K562 (cell line): ENCODE data around the gene MYOZ2. TPM values are rescaled to one million over a fixed set of nuclear protein-coding genes. Genes with fewer than 3 reads are reported as not detected.

Experiments used
- ATAC-seq: fragments of 200-7000 bp; cut with Tn5 transposase; 3 replicates; pipeline ENCODE4 v1.9.1; 2020; ENCODE audit warnings: moderate library complexity
- BruUV-seq: library from RNA; stranded (reverse); fragments of 400-500 nt; replicated peaks from 2 replicates; lab custom pipeline; 2021; lab: Mats Ljungman, UMichigan
- CTCF ChIA-PET: fragments of 300-600 bp; formaldehyde crosslinking; extraction: SDS; loops from one replicate; lab custom pipeline; 2021; ENCODE audit warnings: low intra/inter-chr PET ratio; lab: Yijun Ruan, JAX
- POLR2A ChIA-PET: fragments of 300-600, 350-650 bp; sonication (Branson Sonifier 250); formaldehyde crosslinking; extraction: SDS; loops from one replicate; lab custom pipeline; 2021; ENCODE audit warnings: antibody characterized with exemption, inconsistent platforms; lab: Yijun Ruan, JAX
- DNase-seq, 4 experiments: peaks; one replicate each; pipeline versions ENCODE4 v3.0.0 to v3.0.0-alpha.2; 2011 to 2018; ENCODE audit warnings: low spot score in 3 of 4, mixed read lengths in 3 of 4; ENCODE audit errors: extremely low read depth in 1 of 4
- FAIRE-seq: peaks from 2 replicates; lab custom pipeline; 2011; peaks lifted over from hg19 to GRCh38; lab: Jason Lieb, UNC
- H2AFZ ChIP-seq: 2 replicates; pipeline ENCODE4 v1.6.0; 2011; ENCODE audit warnings: low read depth, low read length, control low read depth, inconsistent platforms
- H3K27ac ChIP-seq: fragments of 200-600 bp; 3 replicates; pipeline ENCODE4 v1.8.0; 2011; ENCODE audit warnings: low read depth, mild to moderate bottlenecking, control low read depth, inconsistent platforms, low read length, moderate library complexity, mixed read lengths; ENCODE audit errors: extremely low read depth
- H3K27me3 ChIP-seq, 2 experiments: fragments of 300-600 bp in 1 of 2; 2 replicates in 1 of 2; 3 replicates in 1 of 2; pipeline versions ENCODE4 v1.6.0 to v1.8.0; 2011; ENCODE audit warnings: inconsistent platforms in 2 of 2, low read length in 2 of 2, mild to moderate bottlenecking in 1 of 2, mixed read lengths in 1 of 2, moderate library complexity in 1 of 2; ENCODE audit not compliant: control insufficient read depth in 2 of 2, insufficient read depth in 2 of 2
- H3K36me3 ChIP-seq: fragments of 300-600 bp; 3 replicates; pipeline ENCODE4 v1.8.0; 2011; ENCODE audit warnings: mild to moderate bottlenecking, low read length, inconsistent platforms; ENCODE audit not compliant: control insufficient read depth, insufficient read depth
- H3K4me1 ChIP-seq, 2 experiments: fragments of 200-600 bp in 1 of 2; replicated peaks in 1 of 2; 2 replicates in 1 of 2; 3 replicates in 1 of 2; pipeline versions ENCODE4 v1.5.1 to v1.8.0; 2011; ENCODE audit warnings: inconsistent platforms in 2 of 2, low read length in 2 of 2, mild to moderate bottlenecking in 1 of 2, mixed read lengths in 1 of 2, moderate library complexity in 1 of 2; ENCODE audit not compliant: control insufficient read depth in 2 of 2, insufficient read depth in 2 of 2
- H3K4me2 ChIP-seq: 2 replicates; pipeline ENCODE4 v1.6.1; 2011; ENCODE audit warnings: low read length, control low read depth, inconsistent platforms, mixed read lengths; ENCODE audit not compliant: insufficient read depth
- H3K4me3 ChIP-seq: fragments of 200-600 bp; sonication (generic), shearing (Covaris generic); 2 replicates; pipeline ENCODE4 v1.5.1; 2016; ENCODE audit warnings: control low read depth, inconsistent platforms
- H3K79me2 ChIP-seq: fragments of 200-600 bp; 3 replicates; pipeline ENCODE4 v1.8.0; 2011; ENCODE audit warnings: low read length, inconsistent platforms; ENCODE audit not compliant: control insufficient read depth, insufficient read depth
- H3K9ac ChIP-seq, 2 experiments: 2 replicates each; pipeline versions ENCODE4 v1.6.0 to v1.6.1; 2011; ENCODE audit warnings: low read depth in 2 of 2, low read length in 2 of 2, control low read depth in 1 of 2, inconsistent platforms in 1 of 2, mild to moderate bottlenecking in 1 of 2, mixed read lengths in 1 of 2; ENCODE audit not compliant: insufficient read depth in 1 of 2
- H3K9me1 ChIP-seq: one replicate; pipeline ENCODE4 v1.6.0; 2011; ENCODE audit warnings: inconsistent platforms, mild to moderate bottlenecking, low read length, moderate library complexity; ENCODE audit not compliant: control insufficient read depth, insufficient read depth
- H3K9me3 ChIP-seq: replicated peaks from 2 replicates; pipeline ENCODE4 v1.5.1; 2011; ENCODE audit warnings: low read depth, low read length, inconsistent platforms; ENCODE audit not compliant: control insufficient read depth, insufficient read depth
- H4K20me1 ChIP-seq: replicated peaks from 2 replicates; pipeline ENCODE4 v1.6.1; 2011; ENCODE audit warnings: low read length, inconsistent platforms, mixed read lengths; ENCODE audit not compliant: control insufficient read depth, insufficient read depth
- EP300 ChIP-seq: IDR thresholded peaks from 2 replicates; pipeline ENCODE4 v1.6.1; 2012; ENCODE audit warnings: low read length, improper control_type of control experiment
- GABPA ChIP-seq: fragments of 200-800 bp; sonication (Bioruptor generic); conservative IDR thresholded peaks from 2 replicates; pipeline ENCODE4 v1.6.1; 2016; ENCODE audit warnings: low read depth, missing genetic modification characterization, missing compliant biosample characterization
- MYBL2 ChIP-seq, 2 experiments: fragments of 450-650 bp in 1 of 2; sonication (generic) in 1 of 2; formaldehyde crosslinking in 1 of 2; IDR thresholded peaks; 2 replicates each; pipeline versions ENCODE4 v1.6.1 to v1.8.1; 2017 to 2022; ENCODE audit warnings: borderline replicate concordance in 1 of 2, inconsistent platforms in 1 of 2, low read depth in 1 of 2, mild to moderate bottlenecking in 1 of 2, missing genetic modification reagents in 1 of 2, moderate library complexity in 1 of 2
- OTX1 ChIP-seq: fragments of 450-650 bp; formaldehyde crosslinking; IDR thresholded peaks from 2 replicates; pipeline ENCODE4 v1.4.0; 2022; ENCODE audit warnings: mild to moderate bottlenecking
- SIX5 ChIP-seq, 2 experiments: IDR thresholded peaks; 2 replicates each; pipeline ENCODE4 v1.6.1; 2011; ENCODE audit warnings: low read length in 2 of 2, borderline replicate concordance in 1 of 2, low read depth in 1 of 2, mild to moderate bottlenecking in 1 of 2, moderate library complexity in 1 of 2; ENCODE audit not compliant: insufficient read depth in 1 of 2
- STAT5B ChIP-seq: fragments of 250-450 bp; sonication (Bioruptor Pico); IDR thresholded peaks from 2 replicates; pipeline ENCODE4 v1.8.0; 2021; ENCODE audit warnings: mild to moderate bottlenecking, inconsistent platforms
- WGBS: fragments of 100-300 bp; shearing (Covaris generic); methylation state at CpG from one replicate; pipeline ENCODE4 v1.1.6; 2016; ENCODE audit warnings: low coverage, mixed read lengths; ENCODE audit not compliant: insufficient coverage; ENCODE audit errors: missing lambda C conversion rate; 5-methylcytosine and 5-hydroxymethylcytosine counted together
- in situ Hi-C: fragments of 300-500 bp; cut with MboI; formaldehyde crosslinking; loops from 4 replicates; pipeline ENCODE4 v1.15.0; 2018; ENCODE audit warnings: inconsistent platforms, mixed read lengths
- intact Hi-C: fragments of 100-400 bp; cut with micrococcal nuclease; formaldehyde crosslinking; loops from 2 replicates; pipeline ENCODE4 v1.14.2; 2022
- polyA plus RNA-seq, 8 experiments: library from polyadenylated mRNA; depleted of rRNA in 4 of 8; stranded (reverse) in 5 of 8; unstranded in 3 of 8; fragments of >200 nt; fragmentation: Nextera tagmentation in 2 of 8; fragmentation: Illumina TruSeq in 1 of 8; extraction: Ambion mirVana in 2 of 8; extraction: Trizol in 1 of 8; gene quantifications; 2 replicates each; pipeline versions ENCODE4 v1.2.1 to v1.2.3, GENCODE V29; 2011 to 2014; ENCODE audit warnings: inconsistent platforms in 1 of 8, missing spikeins in 1 of 8
- total RNA-seq, 7 experiments: library from RNA; depleted of rRNA in 6 of 7; stranded (reverse); fragments of >200 nt in 6 of 7; fragmentation: Illumina TruSeq in 2 of 7; extraction: Trizol in 2 of 7; gene quantifications; 2 replicates each; pipeline versions ENCODE4 v1.2.1 to v1.2.3, GENCODE V29; 2011 to 2021; ENCODE audit warnings: low replicate concordance in 1 of 7
- TF ChIP-seq, protein P1 (sequence below): sonication (generic); formaldehyde crosslinking; IDR thresholded peaks from 2 replicates; pipeline ENCODE4 v1.4.0; 2020; ENCODE audit warnings: mild to moderate bottlenecking, missing genetic modification reagents
- TF ChIP-seq, protein P2 (sequence below): sonication (generic); formaldehyde crosslinking; IDR thresholded peaks from 2 replicates; pipeline ENCODE4 v1.8.0; 2023; ENCODE audit warnings: mild to moderate bottlenecking, missing genetic modification reagents
- TF ChIP-seq, protein P3 (sequence below), 2 experiments: fragments of 200-800 bp in 1 of 2; sonication (Bioruptor generic) in 1 of 2; sonication (generic) in 1 of 2; formaldehyde crosslinking in 1 of 2; IDR thresholded peaks in 1 of 2; conservative IDR thresholded peaks in 1 of 2; 2 replicates each; pipeline versions ENCODE4 v1.5.0 to v1.6.1; 2016 to 2020; ENCODE audit warnings: missing compliant biosample characterization in 1 of 2, missing genetic modification characterization in 1 of 2, missing genetic modification reagents in 1 of 2
- TF ChIP-seq, protein P4 (sequence below): fragments of 250-450 bp; sonication (Bioruptor Pico); IDR thresholded peaks from 2 replicates; pipeline ENCODE4 v1.5.0; 2021; ENCODE audit warnings: mild to moderate bottlenecking, moderate library complexity
- TF ChIP-seq, protein P5 (sequence below): fragments of 450-650 bp; formaldehyde crosslinking; IDR thresholded peaks from 2 replicates; pipeline ENCODE4 v1.4.0; 2020; ENCODE audit warnings: mild to moderate bottlenecking

The MYOZ2 gene
- total and polyA plus RNA-seq, 9 of the 15 experiments (the other 6 are each of a cell fraction or from before 2014, with no cell fraction given): not detected

DNA sequence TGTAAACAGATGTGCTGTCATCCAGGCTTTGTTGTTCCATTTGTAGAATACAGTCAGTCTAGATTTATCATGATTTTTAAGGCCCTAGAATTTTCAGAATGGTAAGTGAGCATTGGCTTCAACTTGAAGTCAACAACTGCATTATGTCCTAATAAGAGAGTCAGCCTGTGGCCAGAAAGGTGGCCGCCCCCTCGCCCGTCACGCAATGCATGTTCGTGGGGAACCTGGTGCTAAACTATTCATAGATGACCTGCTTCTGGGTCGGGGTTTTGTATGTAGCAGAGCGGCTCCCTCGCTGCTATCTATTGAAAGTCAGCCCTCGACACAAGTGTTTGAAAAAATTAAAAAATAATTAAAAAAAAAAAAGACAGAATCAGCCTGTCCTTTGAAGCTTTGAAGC is 101.6 kb downstream of the MYOZ2 start:
- H3K27ac ChIP-seq: no peak overlapping the region
- ChIA-PET CTCF (no interaction called here), POLR2A (interaction anchor here (1.0 to 1.8 kb wide), 2 partner anchors 15 to 25 kb away, joined by 3 to 8 read pairs; partner anchors contain the start of gene USP53)
- H3K4me2 ChIP-seq: no peak overlapping the region
- ATAC-seq (no peak), FAIRE-seq (no peak), DNase-seq (no peak)
- H3K27me3 ChIP-seq: no peaks in the 10 kb centered on the region
- no peaks in the 10 kb centered on the region for H3K9me1 ChIP-seq
- H3K9me3 ChIP-seq: no peaks in the 10 kb centered on the region
- intact Hi-C loops: no loop called here
- peaks cover 0 to 9% of the 10 kb centered on the region in 2 experiments; a peak in 2 of 5 replicates for H3K4me1 ChIP-seq
- WGBS: 87% methylated on average over 9 of the region's 9 CpGs
- H4K20me1 ChIP-seq: no peaks in the 10 kb centered on the region
- in situ Hi-C loops: no loop called here
- H3K36me3 ChIP-seq: peaks cover 5% of the 10 kb centered on the region; the same call in 1 of the 3 replicates
- no peak overlapping the region for H3K4me3 ChIP-seq
- H3K9ac ChIP-seq: no peak overlapping the region
- peaks cover 6% of the 10 kb centered on the region; the same call in 2 of the 3 replicates for H3K79me2 ChIP-seq
- BruUV-seq: no TSS peak
- H2AFZ ChIP-seq: no peak overlapping the region
- TF ChIP-seq, protein P1, sequence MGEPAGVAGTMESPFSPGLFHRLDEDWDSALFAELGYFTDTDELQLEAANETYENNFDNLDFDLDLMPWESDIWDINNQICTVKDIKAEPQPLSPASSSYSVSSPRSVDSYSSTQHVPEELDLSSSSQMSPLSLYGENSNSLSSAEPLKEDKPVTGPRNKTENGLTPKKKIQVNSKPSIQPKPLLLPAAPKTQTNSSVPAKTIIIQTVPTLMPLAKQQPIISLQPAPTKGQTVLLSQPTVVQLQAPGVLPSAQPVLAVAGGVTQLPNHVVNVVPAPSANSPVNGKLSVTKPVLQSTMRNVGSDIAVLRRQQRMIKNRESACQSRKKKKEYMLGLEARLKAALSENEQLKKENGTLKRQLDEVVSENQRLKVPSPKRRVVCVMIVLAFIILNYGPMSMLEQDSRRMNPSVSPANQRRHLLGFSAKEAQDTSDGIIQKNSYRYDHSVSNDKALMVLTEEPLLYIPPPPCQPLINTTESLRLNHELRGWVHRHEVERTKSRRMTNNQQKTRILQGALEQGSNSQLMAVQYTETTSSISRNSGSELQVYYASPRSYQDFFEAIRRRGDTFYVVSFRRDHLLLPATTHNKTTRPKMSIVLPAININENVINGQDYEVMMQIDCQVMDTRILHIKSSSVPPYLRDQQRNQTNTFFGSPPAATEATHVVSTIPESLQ (CRISPR knock-in tag): no peak
- TF ChIP-seq GABPA (tag) (no peak), STAT5B (no peak), EP300 (no peak), MYBL2 (IDR thresholded peaks at IDR 0.05; ENCODE audit: low read depth) (no peak), MYBL2 (CRISPR knock-in tag; IDR thresholded peaks at IDR 0.05; ENCODE audit: borderline replicate concordance) (no peak), OTX1 (CRISPR knock-in tag) (no peak), SIX5 (IDR thresholded peaks at IDR 0.05; ENCODE audit: borderline replicate concordance in 1 of 2, insufficient read depth in 1 of 2, low read depth in 1 of 2, low read length in 2 of 2) (no peak)
- TF ChIP-seq, protein P2, sequence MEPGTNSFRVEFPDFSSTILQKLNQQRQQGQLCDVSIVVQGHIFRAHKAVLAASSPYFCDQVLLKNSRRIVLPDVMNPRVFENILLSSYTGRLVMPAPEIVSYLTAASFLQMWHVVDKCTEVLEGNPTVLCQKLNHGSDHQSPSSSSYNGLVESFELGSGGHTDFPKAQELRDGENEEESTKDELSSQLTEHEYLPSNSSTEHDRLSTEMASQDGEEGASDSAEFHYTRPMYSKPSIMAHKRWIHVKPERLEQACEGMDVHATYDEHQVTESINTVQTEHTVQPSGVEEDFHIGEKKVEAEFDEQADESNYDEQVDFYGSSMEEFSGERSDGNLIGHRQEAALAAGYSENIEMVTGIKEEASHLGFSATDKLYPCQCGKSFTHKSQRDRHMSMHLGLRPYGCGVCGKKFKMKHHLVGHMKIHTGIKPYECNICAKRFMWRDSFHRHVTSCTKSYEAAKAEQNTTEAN: no peak
- TF ChIP-seq, protein P3, sequence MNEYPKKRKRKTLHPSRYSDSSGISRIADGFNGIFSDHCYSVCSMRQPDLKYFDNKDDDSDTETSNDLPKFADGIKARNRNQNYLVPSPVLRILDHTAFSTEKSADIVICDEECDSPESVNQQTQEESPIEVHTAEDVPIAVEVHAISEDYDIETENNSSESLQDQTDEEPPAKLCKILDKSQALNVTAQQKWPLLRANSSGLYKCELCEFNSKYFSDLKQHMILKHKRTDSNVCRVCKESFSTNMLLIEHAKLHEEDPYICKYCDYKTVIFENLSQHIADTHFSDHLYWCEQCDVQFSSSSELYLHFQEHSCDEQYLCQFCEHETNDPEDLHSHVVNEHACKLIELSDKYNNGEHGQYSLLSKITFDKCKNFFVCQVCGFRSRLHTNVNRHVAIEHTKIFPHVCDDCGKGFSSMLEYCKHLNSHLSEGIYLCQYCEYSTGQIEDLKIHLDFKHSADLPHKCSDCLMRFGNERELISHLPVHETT (CRISPR knock-in tag; conservative IDR thresholded peaks at IDR 0.05 in 1 of 2, IDR thresholded peaks at IDR 0.05 in 1 of 2): no peak
- TF ChIP-seq, protein P4, sequence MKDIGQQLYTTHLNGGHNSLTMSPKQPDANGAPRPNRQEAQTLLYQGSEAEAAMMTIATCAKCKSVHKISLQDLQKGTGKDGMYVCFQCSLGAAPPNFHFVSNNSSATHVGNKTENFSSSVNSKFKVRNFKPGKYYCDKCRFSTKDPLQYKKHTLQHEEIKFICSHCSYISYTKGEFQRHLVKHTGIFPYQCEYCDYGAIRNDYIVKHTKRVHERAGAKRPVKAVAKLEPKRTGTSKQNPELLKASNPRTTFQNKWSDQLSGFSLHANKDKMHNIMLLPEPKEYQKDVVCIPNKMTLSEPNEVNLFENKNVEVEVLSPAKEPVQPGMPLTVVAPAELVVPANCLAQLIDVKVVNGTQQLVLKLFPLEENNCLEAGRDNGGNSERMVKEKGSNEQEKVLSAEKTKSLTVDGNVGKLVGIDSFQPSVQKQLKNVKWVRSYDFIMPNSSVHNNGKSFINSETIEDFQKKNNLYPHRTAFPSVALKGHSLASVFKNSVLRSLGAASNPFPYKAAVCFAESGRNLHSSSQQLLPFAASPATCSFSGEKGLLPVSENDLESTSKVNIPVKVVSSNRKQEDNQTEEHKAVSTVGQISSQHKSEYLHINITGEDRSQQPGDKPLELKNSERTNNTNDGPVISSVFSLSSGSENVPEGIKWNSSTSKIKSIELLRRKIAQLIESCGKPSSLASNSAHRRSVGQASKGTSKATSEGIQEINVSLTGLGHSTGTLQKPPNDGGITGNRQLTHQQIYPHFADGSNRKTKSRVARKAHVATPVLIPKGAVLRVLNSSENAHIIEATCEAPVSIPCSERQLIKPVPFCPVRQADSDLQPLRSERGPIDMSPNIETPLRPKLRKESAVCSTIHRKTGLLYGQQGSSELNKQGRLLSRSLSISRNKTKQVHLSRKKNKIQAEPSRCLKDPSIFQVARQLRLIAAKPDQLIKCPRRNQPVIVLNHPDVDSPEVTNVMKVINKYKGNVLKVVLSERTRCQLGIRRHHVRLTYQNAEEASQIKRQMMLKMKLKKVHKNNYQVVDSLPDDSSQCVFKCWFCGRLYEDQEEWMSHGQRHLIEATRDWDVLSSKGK (CRISPR knock-in tag): no peak
- TF ChIP-seq, protein P5, sequence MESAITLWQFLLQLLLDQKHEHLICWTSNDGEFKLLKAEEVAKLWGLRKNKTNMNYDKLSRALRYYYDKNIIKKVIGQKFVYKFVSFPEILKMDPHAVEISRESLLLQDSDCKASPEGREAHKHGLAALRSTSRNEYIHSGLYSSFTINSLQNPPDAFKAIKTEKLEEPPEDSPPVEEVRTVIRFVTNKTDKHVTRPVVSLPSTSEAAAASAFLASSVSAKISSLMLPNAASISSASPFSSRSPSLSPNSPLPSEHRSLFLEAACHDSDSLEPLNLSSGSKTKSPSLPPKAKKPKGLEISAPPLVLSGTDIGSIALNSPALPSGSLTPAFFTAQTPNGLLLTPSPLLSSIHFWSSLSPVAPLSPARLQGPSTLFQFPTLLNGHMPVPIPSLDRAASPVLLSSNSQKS: no peak
